Measurements from ENCODE around the gene EHMT1. TPM values are rescaled to one million over a fixed set of nuclear protein-coding genes. Genes with fewer than 3 reads are reported as not detected.

EHMT1 gene
- total and polyA plus RNA-seq, 9 of the 15 experiments (the other 6 are each of a cell fraction or from before 2014, with no cell fraction given): 2.2 to 76.0 (median 36.4) TPM

- intact Hi-C loops (cut with micrococcal nuclease) (no loop called here), in situ Hi-C loops (cut with MboI) (no loop called here)
- Histone ChIP-seq H2AFZ (ENCODE audit: low read depth, low read length) (no peak overlapping the region), H3K36me3 (ENCODE audit: control insufficient read depth, insufficient read depth, low read length) (peaks cover 51% of the 10 kb centered on the region; the same call in 2 of the 3 replicates), H3K9ac (ENCODE audit: insufficient read depth in 1 of 2, low read depth in 2 of 2, low read length in 2 of 2) (no peak overlapping the region), H3K9me1 (ENCODE audit: control insufficient read depth, insufficient read depth, low read length) (no peaks in the 10 kb centered on the region), H3K4me2 (ENCODE audit: insufficient read depth, low read length) (no peak overlapping the region), H3K4me1 (replicated peaks in 1 of 2; ENCODE audit: control insufficient read depth in 2 of 2, insufficient read depth in 2 of 2, low read length in 2 of 2) (peaks cover 0 to 4% of the 10 kb centered on the region in 2 experiments; a peak in 1 of 5 replicates), H3K27me3 (ENCODE audit: control insufficient read depth in 2 of 2, insufficient read depth in 2 of 2, low read length in 2 of 2) (no peaks in the 10 kb centered on the region), H3K79me2 (ENCODE audit: control insufficient read depth, insufficient read depth, low read length) (no peaks in the 10 kb centered on the region; the same call in 2 of the 3 replicates), H3K9me3 (replicated peaks; ENCODE audit: control insufficient read depth, insufficient read depth, low read depth, low read length) (peaks cover 4% of the 10 kb centered on the region; the same call in 1 of the 2 replicates), H3K27ac (ENCODE audit: extremely low read depth, low read depth, low read length) (no peak overlapping the region), H3K4me3 (no peak overlapping the region), H4K20me1 (replicated peaks; ENCODE audit: control insufficient read depth, insufficient read depth, low read length) (0 out of 2 replicates have a peak, but pooled peaks cover 3% of the 10 kb centered on the region)
- DNase-seq (ENCODE audit: extremely low read depth in 1 of 4, low spot score in 3 of 4) (no peak), FAIRE-seq (no peak), ATAC-seq (no peak)
- no TSS peak for BruUV-seq (replicated peaks)
- 79% methylated on average over 8 of the region's 11 CpGs for WGBS (ENCODE audit: insufficient coverage, low coverage, missing lambda C conversion rate)
- CTCF ChIA-PET (ENCODE audit: low intra/inter-chr PET ratio): no interaction called here
- POLR2A ChIA-PET: no interaction called here
- no peak for TF ChIP-seq TAF7 (tag; IDR thresholded peaks at IDR 0.05)
- TF ChIP-seq ID3 (CRISPR knock-in tag; IDR thresholded peaks at IDR 0.05): no peak
- no peak for TF ChIP-seq ID3 (tag; IDR thresholded peaks at IDR 0.05)
- no peak for TF ChIP-seq ATF3 (IDR thresholded peaks at IDR 0.05)
- no peak for TF ChIP-seq ATF3 (CRISPR knock-in tag; conservative IDR thresholded peaks at IDR 0.05)
- no peak for TF ChIP-seq MITF (IDR thresholded peaks at IDR 0.05)
- TF ChIP-seq TFAP4 (CRISPR knock-in tag; IDR thresholded peaks at IDR 0.05; ENCODE audit: borderline replicate concordance): no peak
- no peak for TF ChIP-seq HDAC3 (IDR thresholded peaks at IDR 0.05; ENCODE audit: borderline replicate concordance, partially characterized antibody)
- TF ChIP-seq GTF3C2 (IDR thresholded peaks at IDR 0.05; ENCODE audit: borderline replicate concordance, extremely low read depth, insufficient read length): no peak
- TF ChIP-seq ZNF282 (CRISPR knock-in tag; IDR thresholded peaks at IDR 0.05): no peak
- no peak for TF ChIP-seq SIN3A (IDR thresholded peaks at IDR 0.05; ENCODE audit: borderline replicate concordance in 2 of 2, control insufficient read depth in 1 of 2, low read depth in 2 of 2, low read length in 2 of 2)
- TF ChIP-seq TFE3 (CRISPR knock-in tag; IDR thresholded peaks at IDR 0.05): no peak
- no peak for TF ChIP-seq ZZZ3 (IDR thresholded peaks at IDR 0.05)
- no peak for TF ChIP-seq ZFP1 (CRISPR knock-in tag; IDR thresholded peaks at IDR 0.05)
Measured at GRCh38 chr9:137738703-137739102, 119.9 kb downstream of the EHMT1 start.
